Bronchial epithelial cell (primary cell): ENCODE measurements around the gene WSCD1. TPM values are rescaled to one million over a fixed set of nuclear protein-coding genes. Genes with fewer than 3 reads are reported as not detected.

Experiments
- DNase-seq: peaks from one replicate; pipeline ENCODE4 v3.0.0-alpha.2; 2010; ENCODE audit warnings: low read depth
- FAIRE-seq: peaks from 2 replicates; lab custom pipeline; 2011; peaks lifted over from hg19 to GRCh38; lab: Jason Lieb, UNC
- H3K27me3 ChIP-seq: 2 replicates; pipeline ENCODE4 v1.5.1; 2011; ENCODE audit warnings: low read length; ENCODE audit not compliant: control insufficient read depth, insufficient read depth
- H3K36me3 ChIP-seq: 2 replicates; pipeline ENCODE4 v1.5.1; 2011; ENCODE audit warnings: low read length; ENCODE audit not compliant: control insufficient read depth, insufficient read depth
- H3K4me3 ChIP-seq: 2 replicates; pipeline ENCODE4 v1.5.1; 2011; ENCODE audit warnings: mild to moderate bottlenecking, low read depth, low read length, control low read depth
- CTCF ChIP-seq: IDR thresholded peaks from 2 replicates; pipeline ENCODE4 v1.5.1; 2011; ENCODE audit warnings: mild to moderate bottlenecking, moderate library complexity, low read length, control low read depth, inconsistent platforms; ENCODE audit not compliant: insufficient read depth, severe bottlenecking
- total RNA-seq: library from RNA; depleted of rRNA; stranded (reverse); fragments of >200 nt; gene quantifications from 2 replicates; pipeline ENCODE4 v1.2.1, GENCODE V29; 2014

Gene WSCD1
- total RNA-seq, 1 donor from 2014 or later, result 0.26 TPM

GRCh38 chr17:6071528-6072065, 1.4 kb downstream of the WSCD1 start:
- Histone ChIP-seq H3K27me3 (peaks cover 27% of the 10 kb centered on the region), H3K36me3 (no peaks in the 10 kb centered on the region), H3K4me3 (no peak overlapping the region)
- no peak for TF ChIP-seq CTCF
- no peak for DNase-seq
- no peak for FAIRE-seq

GRCh38 chr17:6072157-6072556, 2.0 kb downstream of the WSCD1 start:
- DNase-seq (peak; percentile 22), FAIRE-seq (no peak)
- no peak for TF ChIP-seq CTCF
- Histone ChIP-seq H3K4me3 (no peak overlapping the region), H3K36me3 (no peaks in the 10 kb centered on the region), H3K27me3 (peaks cover 27% of the 10 kb centered on the region)

- H3K36me3 ChIP-seq, result no peaks in the 10 kb centered on the region
- DNase-seq (no peak), FAIRE-seq (no peak)
- no peak overlapping the region for H3K4me3 ChIP-seq
- TF ChIP-seq CTCF, result no peak
- H3K27me3 ChIP-seq, result peaks cover 27% of the 10 kb centered on the region
Measured at GRCh38 chr17:6072611-6073010, 2.4 kb downstream of the WSCD1 start.

GRCh38 chr17:6073620-6074019, 3.4 kb downstream of the WSCD1 start:
- no peak for FAIRE-seq

GRCh38 chr17:6075050-6075449, 4.9 kb downstream of the WSCD1 start:
- no peak for TF ChIP-seq CTCF
- FAIRE-seq, result no peak
- Histone ChIP-seq H3K36me3 (no peaks in the 10 kb centered on the region), H3K4me3 (no peak overlapping the region), H3K27me3 (peaks cover 13% of the 10 kb centered on the region)
- no peak for DNase-seq

More at GRCh38 chr17:6073620-6074019, 3.4 kb downstream of the WSCD1 start:
- H3K36me3 ChIP-seq, result no peaks in the 10 kb centered on the region
- no peak for DNase-seq
- no peak overlapping the region for H3K4me3 ChIP-seq
- H3K27me3 ChIP-seq, result peaks cover 25% of the 10 kb centered on the region
- TF ChIP-seq CTCF, result no peak

GRCh38 chr17:6075845-6076244, 5.7 kb downstream of the WSCD1 start:
- no peak overlapping the region for H3K4me3 ChIP-seq
- no peak for DNase-seq
- no peak for FAIRE-seq
- peaks cover 13% of the 10 kb centered on the region for H3K27me3 ChIP-seq
- no peaks in the 10 kb centered on the region for H3K36me3 ChIP-seq
- no peak for TF ChIP-seq CTCF
